ENCODE measurements around the gene MARCHF3.
"Not testable (repeated sequence)": the region's sequence is repeated elsewhere in the genome, so short reads cannot be mapped to it uniquely, and the experiment has no call there.

MARCHF3 gene

DNA sequence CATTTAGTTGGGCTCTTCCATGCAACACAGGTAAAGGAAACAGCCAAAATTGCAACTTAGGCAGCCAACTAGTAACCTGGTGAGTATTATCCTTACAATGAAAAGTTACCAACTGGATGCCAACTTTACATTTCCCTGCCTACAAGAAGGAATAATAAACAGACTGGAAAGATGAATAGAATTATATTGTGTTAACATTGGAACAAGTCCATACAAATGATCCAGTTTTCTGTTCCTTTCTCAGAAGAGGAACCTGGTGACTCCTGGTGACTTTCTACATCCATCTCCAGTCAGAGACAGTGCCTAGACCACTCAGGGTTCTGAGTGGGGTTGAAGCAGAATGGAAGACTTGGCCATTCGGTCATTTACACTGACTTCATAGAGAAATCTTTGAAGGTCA is 20.6 kb downstream of the MARCHF3 start:
- DNase-seq (ENCODE audit: low spot score) = no peak
- TF ChIP-seq CTCF (IDR thresholded peaks at IDR 0.05; ENCODE audit: extremely low read depth, missing control alignments) = no peak

DNA sequence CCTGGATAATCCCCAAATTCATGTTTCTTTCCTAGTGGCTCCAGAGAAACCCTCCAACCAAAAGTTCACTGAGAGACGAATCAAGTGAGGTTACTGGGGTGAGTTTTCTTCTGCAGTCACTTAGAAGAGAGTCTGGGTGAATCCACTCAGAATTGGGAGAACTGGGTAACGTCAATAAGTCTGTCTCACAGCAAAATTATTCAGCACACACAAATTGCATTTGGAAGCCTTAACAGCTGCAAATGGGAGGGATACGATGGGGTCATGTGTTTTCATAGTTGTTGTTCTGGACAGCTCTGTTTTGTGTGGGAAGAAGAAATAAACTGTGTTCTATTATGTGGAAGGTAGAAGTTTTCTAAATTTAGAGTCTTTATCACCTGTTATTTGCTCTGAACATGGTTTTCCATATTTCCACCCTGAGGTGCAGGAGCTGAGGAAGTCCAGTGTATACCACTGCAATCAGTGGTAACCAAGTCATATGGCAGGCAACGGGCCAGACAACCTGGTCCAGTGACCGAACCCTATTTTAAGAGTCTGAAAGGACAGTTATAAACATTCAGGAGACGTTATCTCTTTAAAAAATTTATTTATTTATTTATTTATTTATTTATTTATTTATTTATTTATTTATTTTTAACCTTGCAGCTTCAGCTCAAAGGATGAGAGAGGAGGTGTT is 21.9 kb downstream of the MARCHF3 start:
- DNase-seq (ENCODE audit: low spot score) = no peak
- no peak for TF ChIP-seq CTCF (IDR thresholded peaks at IDR 0.05; ENCODE audit: extremely low read depth, missing control alignments)

- no peak for DNase-seq (ENCODE audit: low spot score)
- no peak for TF ChIP-seq CTCF (IDR thresholded peaks at IDR 0.05; ENCODE audit: extremely low read depth, missing control alignments)
Observed at GRCh38 chr5:127007522-127007921, 22.8 kb downstream of the MARCHF3 start.

- TF ChIP-seq CTCF (IDR thresholded peaks at IDR 0.05; ENCODE audit: extremely low read depth, missing control alignments) = no peak
- no peak for DNase-seq (ENCODE audit: low spot score)
Observed at GRCh38 chr5:127006744-127007143, 23.6 kb downstream of the MARCHF3 start.

- DNase-seq (ENCODE audit: low spot score) = not testable (repeated sequence)
Observed at GRCh38 chr5:127005282-127005681, 25.1 kb downstream of the MARCHF3 start.

DNA sequence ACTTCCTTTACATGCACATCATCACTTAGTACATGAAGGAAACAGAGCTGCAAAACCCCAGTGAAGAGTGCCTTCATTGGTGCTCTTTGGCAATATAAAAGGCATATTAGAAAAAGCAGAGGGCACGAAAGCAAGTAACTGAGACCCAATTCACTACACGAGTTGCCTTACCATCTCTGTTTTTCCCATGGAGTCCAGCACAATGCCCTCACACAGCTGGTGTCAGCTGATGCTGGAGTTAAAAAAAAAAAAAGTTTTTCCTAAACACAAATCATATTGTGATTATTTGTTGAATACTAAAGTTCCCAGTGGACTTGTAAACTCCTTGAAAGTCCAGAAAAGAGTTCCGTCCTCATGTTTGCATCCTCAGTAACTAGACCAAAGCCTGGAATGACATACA is 25.6 kb downstream of the MARCHF3 start:
- DNase-seq (ENCODE audit: low spot score) = no peak
- no peak for TF ChIP-seq CTCF (IDR thresholded peaks at IDR 0.05; ENCODE audit: extremely low read depth, missing control alignments)

DNA sequence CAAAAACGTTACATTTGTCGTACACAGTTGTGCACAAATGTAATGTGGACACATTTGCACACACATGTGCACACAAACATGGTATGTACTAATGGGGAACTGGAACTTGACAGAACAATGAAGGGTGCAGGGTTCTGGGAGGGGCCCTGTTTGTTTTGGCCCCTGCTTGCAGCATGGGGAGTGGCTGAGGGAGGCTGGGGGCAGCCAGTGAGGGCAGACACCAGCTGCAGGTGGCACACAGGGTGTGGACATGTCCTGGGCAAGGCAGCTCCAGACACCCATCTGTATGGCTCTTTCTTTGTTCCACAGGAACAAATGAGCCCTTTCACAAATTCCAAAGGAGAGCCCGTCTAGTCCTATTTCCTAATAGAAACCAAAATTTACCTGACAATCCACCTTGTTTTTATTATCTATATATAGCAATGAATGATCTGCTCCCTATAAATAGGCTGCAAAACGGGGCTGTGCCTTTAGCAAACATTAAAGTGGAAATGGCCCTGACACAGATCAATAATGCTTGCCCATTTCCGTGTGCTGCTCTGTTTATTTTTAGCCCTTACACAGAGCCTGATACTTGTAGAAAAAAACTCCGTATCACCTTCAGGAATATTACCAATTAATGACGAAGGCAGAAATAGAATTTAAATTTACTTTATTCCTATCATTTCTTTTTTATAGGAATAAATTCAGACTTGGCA is 26.4 kb downstream of the MARCHF3 start:
- TF ChIP-seq CTCF (IDR thresholded peaks at IDR 0.05; ENCODE audit: extremely low read depth, missing control alignments) = no peak
- no peak for DNase-seq (ENCODE audit: low spot score)

DNA sequence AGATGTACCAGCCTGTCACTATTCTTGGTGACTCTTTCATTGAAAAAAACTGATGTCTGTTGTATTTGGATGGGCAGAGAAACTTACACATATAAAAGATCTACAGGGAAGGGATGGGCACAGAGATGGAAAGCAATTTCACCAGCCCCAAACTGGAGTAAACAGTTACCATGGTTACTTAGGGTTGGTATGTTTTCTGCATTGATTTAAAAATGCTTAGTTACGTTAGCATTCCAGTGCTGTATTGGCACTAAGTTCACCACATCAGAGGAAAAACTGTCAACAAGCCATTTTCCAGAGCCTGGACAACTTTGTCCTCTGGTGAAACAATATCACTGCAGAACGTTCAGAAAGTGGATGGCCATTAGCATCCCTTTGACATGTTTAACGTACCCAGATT is 28.0 kb downstream of the MARCHF3 start:
- DNase-seq (ENCODE audit: low spot score) = no peak
- TF ChIP-seq CTCF (IDR thresholded peaks at IDR 0.05; ENCODE audit: extremely low read depth, missing control alignments) = no peak

Data from GM20000 (cell line).